HPDE6-E6E7 (cell line): Measurements from ENCODE around the gene SLC6A9.

Experiments
- DNase-seq: peaks from one replicate; pipeline ENCODE4 v3.0.0; 2011; ENCODE audit warnings: missing footprints; ENCODE audit errors: extremely low spot score

The SLC6A9 gene

DNA sequence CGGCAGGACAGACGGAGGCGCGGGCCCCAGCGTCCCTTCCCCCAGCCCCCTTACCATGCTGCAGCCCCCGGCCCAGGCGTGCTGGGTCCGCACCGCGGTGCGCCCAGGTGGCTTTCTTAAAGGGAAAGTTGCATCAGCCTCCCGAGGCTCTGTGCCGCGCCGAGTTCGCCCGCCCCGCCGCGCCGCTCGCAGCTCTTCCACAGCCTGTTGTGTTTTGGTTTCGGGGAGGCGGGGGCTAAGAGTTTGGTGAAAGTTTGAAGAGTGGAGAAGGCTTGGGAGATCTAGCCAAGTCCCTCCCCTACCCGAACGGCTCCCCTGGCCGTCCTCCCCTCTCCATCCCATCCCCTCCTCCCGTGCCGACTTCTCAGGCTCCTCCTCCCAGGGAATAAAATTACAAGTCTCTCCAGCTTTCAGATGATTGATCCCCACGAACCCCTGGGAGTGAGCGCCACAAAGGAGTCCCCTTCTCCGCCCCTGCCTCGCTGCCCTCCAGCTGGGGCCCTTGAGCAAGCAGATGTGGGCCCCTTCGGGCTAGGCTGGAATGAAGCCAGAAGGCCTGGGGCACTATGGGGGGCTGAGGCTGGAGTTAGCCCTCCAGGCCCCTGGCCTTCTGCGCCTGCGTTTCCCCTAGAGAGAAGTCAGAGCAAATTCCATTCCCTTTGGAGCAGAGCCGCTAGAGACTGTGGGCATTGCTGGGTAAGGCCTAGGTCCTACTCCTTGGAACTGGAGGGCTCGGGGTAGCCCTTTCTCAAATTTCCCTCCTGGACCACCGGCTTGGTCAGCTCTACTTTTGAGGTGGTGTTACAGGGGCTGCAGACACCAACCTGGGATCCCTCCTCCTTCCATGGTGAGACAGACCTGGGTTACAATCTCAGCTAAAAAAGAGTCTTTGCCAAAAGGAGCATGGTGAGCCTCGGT lies at the start of gene SLC6A9:
Gene SLC6A9, minus strand, starts transcription at position 211 of the 918 bp plus-strand sequence. CDS start 7,185 bp downstream, outside the sequence.
- no peak for DNase-seq

DNA sequence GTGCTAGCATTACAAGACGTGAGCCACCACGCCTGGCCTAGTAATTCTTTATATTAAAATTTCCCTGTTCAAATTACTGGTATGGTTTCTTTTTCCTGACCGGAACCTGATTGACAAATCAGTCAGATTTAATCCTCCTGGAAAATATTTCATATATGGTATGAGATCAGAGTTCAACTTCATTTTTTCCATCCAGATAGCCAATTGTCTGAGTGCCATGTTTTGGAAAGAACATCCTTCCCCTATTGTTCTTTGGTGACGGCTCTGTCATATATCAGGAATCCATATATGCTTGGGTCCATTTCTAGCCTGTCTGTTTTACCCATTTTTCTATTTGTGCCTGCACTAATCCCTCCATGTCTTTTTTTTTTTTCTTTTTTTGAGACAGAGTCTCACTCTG lies 48.3 kb upstream of the SLC6A9 start:
- DNase-seq: no peak

DNA sequence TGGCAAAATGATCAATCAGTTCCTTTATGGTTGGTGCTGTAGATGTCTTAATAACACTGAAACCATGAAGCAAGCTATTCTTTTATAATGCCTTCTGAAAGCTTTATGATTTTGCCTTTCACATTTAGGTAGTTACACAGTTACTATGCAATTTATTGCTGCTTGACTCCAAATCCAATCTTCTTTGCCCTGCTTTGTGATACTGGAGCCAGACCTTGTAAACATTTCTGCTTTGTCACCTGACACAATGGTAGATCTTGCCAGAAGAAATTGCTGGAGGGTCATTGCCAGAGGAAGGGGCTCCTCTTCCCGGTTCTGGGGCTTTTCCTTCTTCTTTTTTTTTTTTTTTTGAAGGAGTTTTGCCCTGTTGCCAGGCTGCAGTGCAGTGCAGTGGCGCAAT lies 46.8 kb upstream of the SLC6A9 start:
- DNase-seq: no peak

DNA sequence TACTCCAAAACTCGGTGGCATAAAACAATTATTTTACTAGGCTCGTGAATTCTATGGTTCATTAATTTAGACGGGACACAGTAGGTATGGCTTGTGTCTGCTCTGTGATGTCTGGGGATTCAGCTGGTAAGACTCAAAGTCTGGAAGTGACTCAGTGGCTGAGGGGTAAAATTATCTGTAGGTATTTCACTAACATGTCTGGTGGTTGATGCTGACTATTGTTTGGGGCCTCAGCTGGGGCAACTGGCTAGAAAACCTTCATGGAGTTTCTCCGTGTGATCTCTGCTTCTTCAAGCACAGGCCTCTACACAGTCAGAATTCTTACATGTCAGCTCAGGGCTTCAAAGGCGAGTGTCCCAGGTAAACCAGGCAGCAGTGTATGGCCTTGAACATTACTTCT lies 46.2 kb upstream of the SLC6A9 start:
- DNase-seq: no peak

DNA sequence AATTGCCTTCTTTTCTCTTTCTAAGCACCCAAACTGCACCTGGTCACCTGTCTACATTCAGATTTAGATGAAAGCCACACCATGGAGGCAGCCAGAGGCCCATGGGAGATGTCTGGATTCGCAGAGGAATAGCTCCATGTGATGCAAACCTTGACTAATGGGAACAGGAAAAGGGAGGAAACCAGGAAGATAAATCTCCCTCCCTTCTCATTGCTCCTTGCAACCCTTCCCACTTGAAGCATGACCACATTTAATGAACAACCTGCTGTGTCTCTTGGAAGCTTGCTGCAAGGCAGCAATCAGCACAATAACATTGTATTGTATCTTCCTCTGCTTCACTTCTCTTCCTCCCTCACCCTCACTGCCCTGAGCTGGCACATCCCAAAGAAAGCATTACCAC lies 44.8 kb upstream of the SLC6A9 start:
- no peak for DNase-seq

DNA sequence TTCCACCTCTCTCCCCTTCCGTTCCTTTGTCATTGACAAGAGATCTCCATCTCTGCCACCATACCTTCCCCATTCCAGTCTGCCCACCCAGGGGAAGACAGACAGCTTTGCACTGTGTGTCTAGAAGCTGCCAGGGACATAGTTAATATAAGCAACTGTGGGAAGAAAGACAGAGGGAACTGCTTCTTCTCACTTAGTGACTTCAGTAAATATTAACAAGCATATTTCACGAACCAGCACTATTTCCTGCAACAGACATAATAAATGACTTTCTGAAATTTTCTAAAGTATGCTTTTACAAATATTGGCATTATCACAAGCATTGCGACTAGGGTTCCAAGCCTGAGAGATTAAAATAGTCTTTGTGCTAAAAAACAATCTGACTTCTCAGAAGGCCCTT lies 43.2 kb upstream of the SLC6A9 start:
- no peak for DNase-seq

DNA sequence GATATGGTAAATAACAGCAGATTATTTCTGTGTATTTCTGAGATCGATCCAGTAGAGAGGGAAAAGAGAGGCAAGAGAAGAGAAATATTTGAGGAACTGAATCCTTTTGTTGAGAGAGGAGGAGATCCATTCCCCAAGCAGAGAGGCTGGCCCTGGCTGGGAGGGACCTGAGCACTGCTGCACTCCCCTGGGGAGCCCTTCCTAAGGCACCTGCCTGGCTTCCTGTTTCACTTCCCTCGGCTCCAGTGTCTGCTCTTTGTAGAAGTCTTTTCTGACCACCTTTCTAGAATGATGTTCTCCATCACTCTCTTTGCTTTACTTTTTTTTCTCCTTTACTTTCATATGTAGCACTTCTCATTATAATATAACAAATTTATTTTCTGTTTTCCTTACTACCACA lies 42.3 kb upstream of the SLC6A9 start:
- DNase-seq: no peak

DNA sequence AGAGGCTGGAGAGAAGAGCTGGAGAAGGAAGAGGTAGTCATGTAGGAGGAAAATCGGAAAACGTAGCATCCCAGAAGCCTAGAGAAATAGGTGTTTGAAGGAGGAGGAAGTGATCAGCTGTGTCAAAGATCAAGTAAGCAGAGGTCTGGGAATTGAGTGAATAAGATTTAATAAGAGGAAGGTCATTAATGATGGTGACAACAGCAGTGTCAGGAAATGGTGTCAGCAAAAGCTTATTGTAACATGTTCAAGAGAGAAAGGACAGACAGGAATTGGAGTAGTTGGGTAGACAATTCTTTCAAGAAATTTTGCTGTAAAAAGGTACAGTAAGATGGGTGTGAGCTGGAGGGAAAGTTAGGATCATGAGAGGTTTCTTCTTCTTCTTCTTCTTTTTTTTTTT lies 41.6 kb upstream of the SLC6A9 start:
- no peak for DNase-seq

DNA sequence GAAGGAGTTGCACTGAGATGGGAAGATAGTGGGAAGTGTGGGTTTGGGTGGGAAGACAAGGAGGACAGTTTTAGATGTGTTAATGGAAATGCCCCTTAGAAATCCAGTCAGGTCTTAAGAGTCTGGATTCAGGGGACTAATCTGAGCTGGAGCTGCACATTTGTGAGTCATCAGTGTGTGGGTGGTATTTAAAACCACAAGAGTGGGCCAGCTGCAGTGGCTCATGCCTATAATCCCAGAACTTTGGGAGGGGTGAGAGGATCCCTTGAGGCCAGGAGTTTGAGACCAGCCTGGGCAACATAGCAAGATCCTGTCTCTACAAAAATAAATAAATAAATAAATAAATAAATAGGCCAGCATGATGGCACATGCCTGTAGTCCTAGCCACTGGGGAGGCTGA lies 40.9 kb upstream of the SLC6A9 start:
- no peak for DNase-seq

DNA sequence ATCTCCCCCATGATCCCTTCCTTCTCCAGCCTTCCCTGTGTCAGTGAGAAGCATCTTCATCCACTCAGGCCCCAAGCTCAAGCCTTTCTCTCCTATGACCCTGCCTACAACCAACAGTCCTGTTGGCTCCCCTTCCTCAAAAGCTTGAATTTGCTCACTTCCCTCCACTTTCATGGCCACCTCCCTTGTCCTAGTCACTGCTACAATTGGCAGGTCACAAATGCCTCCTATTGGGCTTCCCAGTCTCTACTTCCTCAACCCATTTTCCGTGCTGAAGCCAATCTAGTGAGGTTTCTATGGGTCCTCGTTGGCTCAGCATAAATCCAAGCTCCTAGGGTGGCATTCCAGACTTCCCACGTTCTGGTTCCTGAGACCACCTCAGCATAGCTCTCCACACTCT lies 40.2 kb upstream of the SLC6A9 start:
- DNase-seq: no peak

DNA sequence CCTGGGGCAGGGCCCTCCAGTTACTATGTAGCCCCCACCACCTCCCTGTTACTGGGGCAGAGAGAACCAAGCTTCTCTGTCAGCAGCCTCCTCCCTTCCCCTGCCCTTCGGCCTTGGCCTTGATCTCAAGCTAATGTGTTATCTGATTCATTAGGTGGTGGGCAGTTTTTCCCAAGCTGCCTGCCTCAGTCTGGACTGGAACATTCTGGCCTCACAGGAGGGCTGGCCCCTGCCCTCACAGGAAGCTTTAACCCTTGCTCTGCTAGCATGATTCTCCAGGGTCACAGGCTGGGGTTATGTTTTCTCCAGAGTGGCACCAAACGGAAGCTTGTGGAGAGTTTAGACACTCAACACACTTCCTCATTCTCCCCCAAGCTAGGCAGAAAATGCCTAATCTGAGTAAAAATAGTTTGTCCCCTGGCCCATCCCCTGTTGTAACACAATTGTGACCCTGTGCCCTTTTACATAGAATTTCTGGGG lies 37.2 kb upstream of the SLC6A9 start:
- no peak for DNase-seq

DNA sequence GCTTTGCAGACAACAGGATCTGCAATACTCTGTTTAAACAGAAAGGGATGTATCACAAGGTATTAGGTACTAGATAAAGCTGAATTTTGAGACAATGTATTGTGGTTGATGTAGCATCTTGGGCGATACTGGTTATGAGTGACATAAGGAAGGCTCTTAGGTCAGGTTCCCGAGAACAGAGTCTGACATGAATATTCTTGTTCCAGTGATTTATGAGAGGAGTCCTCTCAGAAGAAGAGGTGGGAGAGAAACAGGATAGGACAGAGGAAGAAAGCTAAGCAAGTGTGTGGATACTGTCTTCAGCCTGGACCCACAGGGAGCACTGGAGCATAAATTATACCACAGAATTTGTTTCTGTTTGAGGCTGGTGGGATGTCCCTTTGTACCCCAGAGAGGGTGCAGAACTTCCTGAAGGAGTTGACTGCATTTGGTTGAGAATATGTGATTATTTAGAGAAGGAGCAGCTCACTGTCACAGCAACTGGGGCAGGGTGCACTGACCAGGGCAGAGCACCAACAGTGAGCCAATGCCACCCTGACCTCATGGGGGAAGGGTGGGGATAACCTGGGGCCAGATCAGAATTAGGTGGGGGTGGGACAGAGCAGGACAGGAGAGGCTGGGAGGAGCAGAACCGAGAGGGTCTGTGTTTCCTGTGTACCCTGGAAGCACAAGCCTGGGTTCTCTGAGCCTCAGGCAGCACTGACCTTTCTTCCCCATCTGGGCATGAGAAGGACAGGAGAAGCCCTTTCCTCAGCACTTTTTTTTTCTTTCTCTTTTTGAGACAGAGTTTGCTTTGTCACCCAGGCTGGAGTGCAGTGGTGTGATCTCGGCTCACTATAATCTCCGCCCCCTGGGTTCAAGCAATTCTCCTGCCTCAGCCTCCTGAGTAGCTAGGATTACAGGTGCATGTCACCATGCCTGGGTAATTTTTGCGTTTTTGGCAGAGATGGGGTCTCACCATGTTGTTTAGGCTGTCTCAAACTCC lies 36.3 kb upstream of the SLC6A9 start:
- no peak for DNase-seq

DNA sequence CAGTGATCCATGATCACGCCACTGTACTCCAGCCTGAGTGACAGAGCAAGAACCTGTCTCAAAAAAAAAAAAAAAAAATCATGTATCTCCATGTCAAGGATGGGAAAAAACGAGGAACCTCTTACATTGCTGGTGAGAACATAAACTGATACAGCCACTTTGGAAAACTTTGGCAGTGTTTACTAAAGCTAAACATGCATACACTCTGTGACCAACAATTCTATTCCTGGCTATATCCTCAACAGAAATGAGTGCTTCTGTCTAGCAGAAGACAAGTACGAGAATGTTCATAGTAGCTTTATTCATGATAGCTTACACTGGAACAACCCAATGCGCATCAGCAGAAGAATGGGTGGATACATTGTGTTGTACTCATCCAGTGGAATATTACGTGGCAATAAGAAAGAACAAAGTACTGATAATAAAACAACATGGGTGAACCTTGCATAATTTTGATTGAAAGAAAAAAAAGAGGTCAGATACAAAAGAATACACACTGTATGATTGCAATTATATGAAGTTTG lies 31.5 kb upstream of the SLC6A9 start:
- DNase-seq: no peak

DNA sequence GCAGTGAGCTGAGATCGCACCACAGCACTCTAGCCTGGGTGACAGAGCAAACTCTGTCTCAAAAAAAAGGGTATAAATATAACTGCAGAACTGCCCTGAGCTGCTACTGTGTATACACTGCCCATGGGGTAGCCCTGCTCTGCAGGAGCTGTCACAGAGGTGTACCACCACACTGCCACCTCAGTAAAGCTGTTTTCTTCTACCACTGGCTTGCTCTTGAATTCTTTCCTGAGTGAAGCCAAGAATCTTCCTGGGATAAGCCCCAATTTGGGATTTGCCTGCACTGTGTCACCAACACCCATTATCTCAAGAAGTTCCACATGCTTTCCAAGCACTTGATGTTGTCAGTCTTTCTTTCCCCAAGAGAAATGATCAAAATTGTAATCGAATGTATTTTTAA lies 30.6 kb upstream of the SLC6A9 start:
- DNase-seq: no peak

DNA sequence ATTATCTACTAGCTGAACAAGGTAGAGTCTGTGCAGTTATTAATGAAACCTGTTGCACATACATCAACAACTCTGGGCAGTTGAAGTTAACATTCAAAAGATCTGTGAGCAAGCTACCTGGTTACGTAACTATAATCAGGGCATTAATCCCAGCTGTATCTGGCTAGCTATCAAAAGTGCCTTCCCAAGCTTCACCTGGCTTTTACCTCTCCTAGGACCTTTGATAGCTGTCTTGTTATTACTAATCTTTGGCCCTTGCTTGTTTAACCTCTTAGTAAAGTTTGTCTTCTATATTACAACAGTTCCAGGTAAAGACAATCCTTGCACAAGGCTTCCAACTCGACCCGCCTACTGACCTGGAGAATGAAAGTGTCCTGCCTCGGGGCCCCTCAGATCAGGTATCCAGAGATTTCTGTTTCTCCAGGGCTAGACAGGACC lies 29.6 kb upstream of the SLC6A9 start:
- no peak for DNase-seq

DNA sequence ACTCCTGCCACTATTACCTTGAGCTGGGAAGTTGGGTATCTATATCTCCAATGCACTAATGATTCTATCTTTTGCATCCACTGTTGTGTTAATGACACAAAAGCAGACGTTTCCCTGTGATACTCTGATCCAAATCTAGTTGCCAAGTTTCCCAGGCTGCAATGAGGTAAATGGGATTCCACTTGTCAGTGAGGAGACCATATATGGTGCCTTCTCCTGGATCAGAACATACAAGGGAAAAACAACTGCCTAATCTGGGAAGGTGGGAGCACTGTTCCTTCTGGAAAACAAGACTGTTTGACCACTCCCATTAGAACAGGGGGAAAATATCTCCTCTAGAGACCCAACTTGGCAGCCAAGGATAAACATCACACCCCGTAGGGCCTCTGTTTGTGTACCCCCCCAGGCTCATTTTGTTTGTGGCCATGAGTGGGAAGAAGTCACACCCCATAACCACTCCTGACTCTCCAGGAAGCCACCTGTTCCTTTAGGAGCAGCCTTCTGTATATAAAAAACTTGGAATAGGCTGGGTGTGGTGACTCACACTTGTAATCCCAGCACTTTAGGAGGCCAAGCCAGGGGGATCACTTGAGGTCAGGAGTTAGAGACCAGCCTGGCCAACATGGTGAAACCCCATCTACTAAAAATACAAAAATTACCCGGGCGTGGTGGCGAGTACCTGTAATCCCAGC lies 28.5 kb upstream of the SLC6A9 start:
- no peak for DNase-seq

DNA sequence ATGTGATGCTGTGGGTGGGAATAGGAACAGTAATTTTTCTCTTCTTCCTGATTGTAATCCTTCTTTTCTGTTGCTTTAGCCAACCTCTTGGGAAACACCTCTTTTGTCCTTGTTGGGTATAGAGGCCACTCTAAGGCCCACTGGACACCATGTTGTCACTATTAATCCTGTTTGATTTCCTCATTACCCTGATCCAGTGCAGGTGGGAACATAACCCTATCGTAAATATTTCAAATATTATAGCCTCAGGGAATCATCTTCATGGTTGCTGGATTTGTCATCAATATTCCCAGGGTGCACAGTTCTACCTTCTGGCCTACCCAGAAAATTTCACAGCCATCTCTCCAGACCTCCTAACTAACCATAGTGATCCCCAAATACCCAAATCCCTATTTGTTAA lies 27.9 kb upstream of the SLC6A9 start:
- no peak for DNase-seq

DNA sequence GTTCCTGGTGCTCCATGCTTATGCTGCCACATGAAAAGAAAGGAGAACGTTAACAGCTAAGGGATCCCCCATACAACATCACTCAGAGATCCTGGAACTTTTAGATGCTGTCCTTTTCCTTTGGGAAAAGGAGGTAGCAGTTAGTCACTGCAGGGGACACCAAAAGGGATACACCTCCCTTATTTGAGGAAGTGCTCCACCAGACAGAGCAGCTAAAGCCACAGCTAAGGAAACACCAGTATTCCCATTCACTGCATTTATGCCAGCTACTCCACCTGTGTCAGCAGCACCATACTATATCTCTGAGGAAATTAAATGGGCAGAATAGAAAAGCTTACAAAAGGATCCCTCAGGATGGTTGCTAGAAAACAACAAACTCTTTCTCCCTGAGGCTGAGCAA lies 26.0 kb upstream of the SLC6A9 start:
- no peak for DNase-seq

DNA sequence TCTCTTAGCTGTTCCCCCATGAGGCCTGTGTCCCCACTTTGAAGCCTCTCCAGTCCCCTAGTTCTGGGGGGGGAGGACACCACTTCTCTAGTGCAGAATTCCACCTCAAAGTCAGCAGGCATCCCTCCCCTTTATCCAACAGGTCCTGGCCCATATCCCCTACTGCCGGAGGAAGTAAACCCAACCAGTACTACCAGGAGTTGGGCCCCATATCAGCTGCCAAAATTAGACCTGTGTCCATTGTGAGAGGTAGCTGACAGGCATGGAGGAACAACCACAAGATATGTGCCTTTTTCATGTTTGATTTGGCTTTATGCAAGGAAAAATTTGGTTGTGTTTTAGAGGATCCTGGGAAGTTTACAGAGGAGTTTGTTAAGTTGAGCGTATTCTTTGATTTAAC lies 22.1 kb upstream of the SLC6A9 start:
- no peak for DNase-seq

DNA sequence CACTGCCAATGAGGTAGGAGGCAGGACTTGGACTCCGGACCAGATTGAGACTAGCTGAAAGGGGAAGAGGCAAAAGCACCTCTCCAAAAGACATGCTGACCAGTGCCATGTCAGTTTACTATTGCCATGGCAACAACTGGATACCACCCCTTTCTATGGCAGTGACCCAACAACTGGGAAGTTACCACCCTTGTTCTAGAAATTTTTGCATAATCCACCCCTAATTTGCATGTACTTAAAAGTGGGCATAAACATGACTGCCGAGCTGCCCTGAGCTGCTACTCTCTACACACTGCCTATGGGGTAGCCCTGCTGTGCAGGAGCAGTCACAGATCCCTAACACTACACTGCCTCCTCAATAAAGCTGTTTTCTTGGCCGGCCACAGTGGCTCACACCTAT lies 19.0 kb upstream of the SLC6A9 start:
- DNase-seq: no peak

DNA sequence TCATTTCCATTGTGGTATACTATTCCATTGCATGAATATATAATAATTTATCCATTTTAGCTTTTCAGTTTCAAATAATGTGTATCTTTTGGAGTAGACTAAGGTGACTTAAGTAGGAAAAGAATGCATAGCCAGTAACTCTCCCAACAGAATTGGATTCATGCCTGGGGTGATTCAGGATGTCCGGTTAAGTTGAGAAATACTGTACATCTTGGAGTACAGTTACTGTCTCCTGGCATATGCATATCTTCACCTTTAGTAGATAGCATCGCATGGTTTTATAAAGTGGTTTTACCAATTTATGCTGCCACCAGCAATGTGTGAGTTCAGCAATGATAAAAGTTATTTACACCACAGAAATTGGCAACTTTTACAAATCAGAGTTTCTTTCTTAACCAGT lies 18.6 kb upstream of the SLC6A9 start:
- no peak for DNase-seq
